HG02642 (cell line): ENCODE measurements around the gene CAND2.
"Not testable (repeated sequence)": the region's sequence is repeated elsewhere in the genome, so short reads cannot be mapped to it uniquely, and the experiment has no call there.

ENCODE experiments used
- ATAC-seq: cut with Tn5 transposase; IDR thresholded peaks from one replicate; pipeline ENCODE4 v1.9.1; 2021; ENCODE audit warnings: mild to moderate bottlenecking; ENCODE audit not compliant: unreplicated experiment, poor library complexity

The CAND2 gene

DNA sequence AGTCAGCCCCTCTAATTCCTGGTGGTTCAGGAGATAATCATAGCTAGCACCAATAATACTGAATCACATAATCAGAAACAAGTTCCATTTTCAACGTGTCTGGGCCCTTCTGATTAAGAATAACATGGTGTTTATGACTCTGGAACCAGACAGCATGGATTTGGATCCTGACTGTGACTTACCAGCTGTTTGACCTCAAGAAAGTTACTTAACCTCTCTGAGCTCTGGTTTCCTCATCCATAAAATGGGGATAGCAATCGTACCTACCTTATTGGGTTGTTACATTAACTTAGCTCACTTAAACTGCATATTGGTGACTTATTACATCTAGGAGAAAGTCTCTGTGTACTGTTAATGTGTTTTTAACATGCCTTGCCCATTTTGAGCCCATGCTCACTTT lies 26.7 kb upstream of the CAND2 start:
- ATAC-seq = no peak

GRCh38 chr3:12771236-12771635 lies 25.2 kb upstream of the CAND2 start:
- no peak for ATAC-seq

GRCh38 chr3:12772462-12772861 lies 24.0 kb upstream of the CAND2 start:
- ATAC-seq = no peak

- no peak for ATAC-seq
Observed at GRCh38 chr3:12773030-12773709, 23.3 kb upstream of the CAND2 start.

DNA sequence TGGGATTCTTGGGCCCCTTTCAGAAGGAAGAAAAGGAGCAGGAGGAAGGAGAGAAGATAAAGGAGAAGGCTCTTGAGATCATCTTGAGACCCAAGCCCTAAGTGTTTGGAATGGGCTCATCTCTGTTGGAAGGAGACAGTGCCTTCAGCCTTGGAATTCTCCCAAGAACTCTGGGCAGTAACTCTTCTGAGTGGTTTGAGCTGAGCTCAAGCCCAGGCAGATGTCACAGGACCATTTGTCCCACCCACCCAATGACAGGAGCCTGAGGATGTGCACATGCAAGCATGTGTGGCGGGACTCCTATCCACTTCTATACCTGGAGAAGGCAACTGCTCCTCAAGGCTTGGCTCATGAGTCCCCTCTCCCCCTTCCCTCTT lies 22.8 kb upstream of the CAND2 start:
- ATAC-seq = no peak

- ATAC-seq = no peak
Observed at GRCh38 chr3:12774619-12775018, 21.9 kb upstream of the CAND2 start.

DNA sequence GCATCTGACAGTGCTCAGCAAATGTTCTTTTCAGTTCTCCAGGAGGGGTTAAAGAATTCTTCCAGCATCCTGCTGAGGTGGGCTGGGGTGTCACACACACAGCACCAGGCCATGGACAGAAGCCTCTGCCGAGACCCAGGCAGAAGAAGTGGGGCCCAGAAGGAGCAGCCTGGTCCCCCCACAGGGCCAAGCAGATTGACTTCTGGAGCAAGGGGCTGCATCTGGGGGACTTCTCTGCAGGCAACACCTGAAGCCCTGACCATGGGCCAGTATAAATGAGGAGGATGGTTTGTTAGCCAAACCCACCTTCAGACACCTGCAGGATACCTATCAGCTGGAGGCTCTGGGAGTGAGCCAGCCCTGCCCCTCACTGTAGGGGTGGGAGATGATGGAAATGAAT lies 21.3 kb upstream of the CAND2 start:
- ATAC-seq = no peak

DNA sequence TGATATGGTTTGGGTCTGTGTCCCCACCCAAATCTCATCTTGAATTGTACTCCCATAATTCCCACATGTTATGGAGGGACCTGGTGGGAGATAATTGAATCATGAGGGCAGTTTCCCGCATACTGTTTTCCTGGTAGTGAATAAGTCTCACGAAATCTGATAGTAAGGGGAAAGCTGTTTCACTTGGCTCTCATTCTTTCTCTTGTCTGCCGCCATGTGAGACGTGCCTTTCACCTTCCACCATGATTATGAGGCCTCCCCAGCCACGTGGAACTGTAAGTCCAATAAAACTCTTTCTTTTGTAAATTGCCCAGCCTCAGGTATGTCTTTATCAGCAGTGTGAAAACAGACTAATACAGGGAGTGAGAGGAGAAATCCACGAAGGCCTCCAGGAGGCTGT lies 20.5 kb upstream of the CAND2 start:
- ATAC-seq = not testable (repeated sequence)

DNA sequence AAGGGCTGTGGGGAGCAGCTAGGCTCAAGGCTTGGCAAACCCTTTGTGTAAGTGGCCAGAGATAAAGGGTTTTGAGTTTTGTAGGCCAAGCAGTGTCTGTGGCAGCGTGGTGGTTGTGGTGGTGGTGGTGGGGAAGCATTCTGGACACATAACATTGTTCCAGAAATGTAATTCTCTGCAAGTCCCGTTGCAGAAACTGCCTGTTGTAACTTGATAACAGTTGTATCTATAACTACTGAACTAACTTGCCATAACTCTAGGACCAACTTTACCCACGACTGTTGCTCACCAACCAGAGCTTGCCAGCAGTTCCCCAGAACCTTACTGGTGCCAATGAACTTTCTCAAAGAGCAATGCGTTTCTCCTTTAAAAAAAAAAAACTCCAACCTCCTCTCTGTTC lies 19.3 kb upstream of the CAND2 start:
- no peak for ATAC-seq

DNA sequence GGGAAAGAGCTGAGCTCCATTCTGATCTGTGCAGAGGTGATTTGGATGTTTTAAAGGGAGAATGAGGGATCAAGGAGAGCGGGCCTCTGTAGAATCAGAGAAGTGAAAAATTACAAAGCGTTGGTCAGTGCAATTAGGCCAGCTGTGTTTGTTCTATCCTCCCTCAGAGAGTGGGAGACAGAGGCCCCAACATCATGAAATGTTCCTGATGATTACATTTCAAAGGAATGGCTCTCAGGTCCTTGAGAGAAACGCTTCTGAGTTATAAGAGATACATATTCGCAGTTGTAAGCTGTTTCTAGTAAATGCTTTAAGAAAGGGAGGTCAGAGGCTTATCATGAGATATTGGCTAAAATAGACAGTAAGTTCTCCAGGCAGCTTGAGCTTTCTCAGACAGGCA lies 15.7 kb upstream of the CAND2 start:
- ATAC-seq = no peak

DNA sequence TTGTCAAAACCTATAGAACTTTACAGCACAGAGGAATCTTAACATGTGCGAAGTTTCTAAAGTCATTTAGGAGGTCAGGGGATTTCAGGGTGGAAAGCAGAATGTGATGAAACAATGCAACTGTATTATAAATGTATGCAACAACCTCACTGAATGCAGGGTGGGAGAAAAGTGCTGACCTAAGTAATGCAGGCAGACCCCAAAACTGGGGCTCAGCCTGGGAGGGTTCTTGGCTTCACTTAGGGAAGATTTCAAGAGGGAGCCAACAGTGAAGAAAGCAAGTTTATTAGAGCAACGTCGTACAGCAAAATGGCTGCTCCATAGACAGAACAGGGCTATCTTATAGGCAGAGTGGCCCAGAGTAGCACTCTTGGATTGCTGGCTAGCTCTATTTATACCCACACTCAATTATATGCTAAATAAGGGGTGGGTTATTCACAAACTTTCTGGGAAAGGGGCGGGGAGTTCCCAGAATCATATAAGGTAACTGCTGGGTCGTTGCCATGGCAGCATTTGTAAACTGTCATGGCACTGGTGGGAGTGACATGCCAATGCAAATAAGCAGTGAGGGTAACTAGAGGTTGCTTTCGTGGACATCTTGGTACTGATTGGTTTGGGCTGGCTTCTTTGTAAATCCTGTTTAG lies 14.2 kb upstream of the CAND2 start:
- no peak for ATAC-seq

DNA sequence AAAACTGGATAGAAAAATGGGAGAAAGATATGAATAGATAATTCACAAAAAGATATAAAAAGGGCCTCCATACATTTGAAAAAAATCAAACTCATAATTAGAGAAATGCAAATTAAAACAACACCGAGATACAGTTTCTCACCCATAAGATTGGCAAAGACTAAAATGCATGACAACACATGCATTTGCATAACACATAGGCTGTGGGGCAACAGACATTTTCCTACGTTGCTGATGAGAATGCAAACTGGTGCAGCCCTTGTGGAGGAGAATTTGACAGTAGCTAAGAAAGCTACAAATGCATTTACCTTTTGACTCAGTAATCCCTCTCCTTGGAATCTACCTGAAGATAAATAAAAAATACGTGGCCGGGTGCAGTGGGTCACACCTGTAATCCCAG lies 11.4 kb upstream of the CAND2 start:
- no peak for ATAC-seq

DNA sequence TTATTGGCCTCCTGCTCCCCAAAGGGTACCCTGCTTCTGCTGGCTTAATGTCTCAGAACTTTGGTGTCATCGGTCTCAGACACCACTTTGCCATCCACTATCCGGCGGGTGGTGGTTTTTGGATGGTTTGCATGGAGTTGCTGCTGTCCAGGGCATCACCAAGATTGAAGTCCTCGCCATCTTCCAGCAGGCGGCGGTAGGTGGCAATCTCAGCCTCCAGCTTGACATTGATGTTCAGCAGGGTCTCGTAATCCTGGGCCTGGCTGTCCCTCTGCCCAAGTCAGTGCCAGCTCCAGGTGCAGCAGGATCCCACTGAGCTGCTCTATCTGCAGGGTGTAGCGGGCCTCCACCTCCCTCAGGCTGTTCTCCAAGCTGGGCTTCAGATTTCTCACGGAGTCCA lies 9.1 kb upstream of the CAND2 start:
- not testable (repeated sequence) for ATAC-seq

GRCh38 chr3:12787967-12788690 lies 8.4 kb upstream of the CAND2 start:
- not testable (repeated sequence) for ATAC-seq

- no peak for ATAC-seq
Observed at GRCh38 chr3:12791430-12791829, 5.0 kb upstream of the CAND2 start.

- ATAC-seq = no peak
Observed at GRCh38 chr3:12793701-12794100, 2.8 kb upstream of the CAND2 start.

- ATAC-seq = no peak
Observed at GRCh38 chr3:12797124-12797891, 828 bp downstream of the CAND2 start.

DNA sequence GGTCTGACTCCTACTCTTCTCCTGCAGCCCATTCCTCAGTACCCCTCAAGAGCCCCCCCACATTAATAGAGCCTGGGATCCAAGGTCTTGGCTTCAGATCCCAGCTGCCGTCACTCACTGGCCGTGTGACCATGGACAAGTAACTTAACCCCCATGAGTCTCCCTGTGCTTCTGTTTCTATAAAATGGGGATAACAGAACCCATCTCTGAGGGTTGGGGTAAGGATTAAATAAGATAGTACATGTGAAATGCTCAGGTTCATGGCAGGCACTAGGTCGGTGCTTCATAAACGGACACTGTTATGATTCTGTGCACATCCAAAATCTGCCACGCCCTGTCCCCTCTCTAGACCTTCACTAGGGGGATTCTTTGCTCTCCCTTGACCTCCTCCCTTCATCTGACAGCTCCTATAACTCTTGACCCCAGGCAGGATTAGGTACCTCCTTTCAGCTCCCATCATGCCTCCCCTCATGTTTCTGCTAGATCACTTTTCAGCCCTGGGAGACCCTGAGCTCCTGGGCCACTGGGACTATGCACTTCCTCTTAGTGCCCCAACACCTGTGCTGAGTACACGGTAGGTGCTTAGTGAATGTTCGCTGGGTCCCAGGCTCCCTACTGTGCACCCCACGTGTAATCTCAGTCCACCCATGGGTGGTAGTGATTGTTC lies 1.5 kb downstream of the CAND2 start:
- ATAC-seq = no peak

- no peak for ATAC-seq
Observed at GRCh38 chr3:12798559-12799179, 2.2 kb downstream of the CAND2 start.
